ENCODE data around the gene EXOC3L2. TPM values are rescaled to one million over a fixed set of nuclear protein-coding genes. Genes with fewer than 3 reads are reported as not detected.

The EXOC3L2 gene
- total and polyA plus RNA-seq, 2 donors (not counting 3 experiments of a cell fraction or from before 2014, with no cell fraction given) = 0.66 to 1.8 TPM

DNA sequence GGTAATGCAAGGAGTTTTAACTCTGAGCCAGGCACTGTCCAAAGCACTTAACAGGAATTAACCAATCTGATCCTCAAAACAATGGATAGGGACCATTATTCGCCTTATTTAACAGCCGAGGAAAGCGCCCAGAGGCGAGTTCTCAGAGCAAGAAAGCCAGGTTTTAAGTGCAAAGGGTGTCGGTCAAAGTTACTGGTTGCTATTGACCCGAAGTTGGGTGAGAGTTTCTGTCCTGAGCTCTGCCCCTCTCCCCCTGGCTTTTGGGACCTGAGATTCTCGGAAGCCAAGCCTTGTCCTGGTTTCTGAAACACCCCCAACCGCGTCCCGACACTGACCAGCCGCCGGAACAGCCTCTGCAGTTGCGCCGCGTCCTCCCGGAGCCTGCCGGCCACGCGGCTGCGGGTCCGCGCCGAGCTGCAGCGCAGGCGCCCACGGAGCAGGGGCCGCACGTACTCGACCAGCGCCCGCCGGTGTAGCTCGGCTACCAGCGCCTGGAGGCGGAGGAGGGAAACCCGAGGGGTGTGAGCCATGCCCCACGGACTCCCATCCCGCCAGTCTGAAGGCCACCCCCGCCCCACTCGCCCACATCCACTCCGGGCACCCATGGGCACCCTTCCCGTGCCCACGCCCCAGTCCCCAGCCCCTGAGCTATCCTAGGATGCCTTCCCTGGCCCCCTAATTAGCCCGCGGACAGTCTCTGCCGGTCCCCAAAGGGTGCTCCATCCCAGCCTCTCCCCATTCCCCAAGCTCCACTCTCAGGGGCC, 27.8 kb downstream of the EXOC3L2 start:
- POLR2A ChIA-PET = no interaction called here
- Histone ChIP-seq H3K79me2 (ENCODE audit: control insufficient read depth, insufficient read depth, low read length) (no peaks in the 10 kb centered on the region), H3K36me3 (ENCODE audit: control insufficient read depth in 2 of 2, extremely low read depth in 1 of 2, insufficient read depth in 2 of 2, low read length in 2 of 2) (no peaks in the 10 kb centered on the region), H3K9ac (replicated peaks; ENCODE audit: extremely low read depth, insufficient read depth, low read length) (no peak overlapping the region), H3K9me1 (replicated peaks; ENCODE audit: control insufficient read depth, extremely low read depth, insufficient read depth, low read length) (no peaks in the 10 kb centered on the region), H3K27me3 (ENCODE audit: control insufficient read depth in 2 of 2, insufficient read depth in 2 of 2, low read length in 2 of 2) (no peaks in the 10 kb centered on the region), H3K9me3 (replicated peaks; ENCODE audit: control insufficient read depth, insufficient read depth, low read length) (no peaks in the 10 kb centered on the region), H2AFZ (ENCODE audit: low read depth, low read length) (no peak overlapping the region), H3K4me1 (ENCODE audit: control insufficient read depth, extremely low read depth, insufficient read depth, low read length) (peaks cover 18% of the 10 kb centered on the region), H3K4me3 (replicated peaks in 1 of 3; ENCODE audit: insufficient read depth in 1 of 3, low read depth in 1 of 3, low read length in 3 of 3) (no peak overlapping the region), H3K27ac (ENCODE audit: insufficient read depth, low read depth, low read length) (no peak overlapping the region), H4K20me1 (replicated peaks; ENCODE audit: control insufficient read depth, extremely low read depth, insufficient read depth, low read length) (no peaks in the 10 kb centered on the region), H3K4me2 (ENCODE audit: insufficient read depth, low read length) (no peak overlapping the region)
- DNase-seq (ENCODE audit: low read depth, low spot score) = no peak
- no TSS peak for BruUV-seq (replicated peaks)
- FAIRE-seq = no peak
- intact Hi-C loops (cut with micrococcal nuclease) (no loop called here), dilution Hi-C loops (cut with MboI; ENCODE audit: extremely low pct_ligation_motif_present, low sequenced_read_pairs) (no loop called here)
- no peak for TF ChIP-seq GATA2 (IDR thresholded peaks at IDR 0.05; ENCODE audit: insufficient read depth, insufficient read length, low read depth, low read length)
- CTCF ChIA-PET = interaction anchor here (0.6 kb wide), 1 partner anchor 31 kb away, joined by 4 read pairs; no protein-coding TSS in a partner anchor

DNA sequence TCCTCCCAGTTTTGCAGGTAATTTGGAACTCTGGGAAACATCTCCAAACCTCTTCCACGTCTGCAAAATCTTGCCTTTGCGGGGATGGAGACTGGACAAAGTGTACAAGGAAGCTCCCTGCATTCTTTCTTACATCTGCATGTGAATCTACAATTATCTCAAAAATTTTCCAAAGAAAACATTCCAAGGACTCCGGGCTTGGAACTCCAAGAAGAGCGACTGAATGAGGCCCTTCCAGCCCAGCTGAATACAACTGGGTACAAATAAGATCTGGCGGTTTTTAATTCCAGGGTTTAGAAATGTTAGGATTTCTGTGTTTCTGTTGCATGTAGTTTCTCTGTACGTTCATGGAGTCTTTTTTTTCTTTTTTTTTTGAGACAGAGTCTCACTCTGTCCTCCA, 28.5 kb downstream of the EXOC3L2 start:
- no TSS peak for BruUV-seq (replicated peaks)
- dilution Hi-C loops (cut with MboI; ENCODE audit: extremely low pct_ligation_motif_present, low sequenced_read_pairs) = no loop called here
- Histone ChIP-seq H3K4me2 (ENCODE audit: insufficient read depth, low read length) (no peak overlapping the region), H3K9me1 (replicated peaks; ENCODE audit: control insufficient read depth, extremely low read depth, insufficient read depth, low read length) (no peaks in the 10 kb centered on the region), H3K4me3 (replicated peaks in 1 of 3; ENCODE audit: insufficient read depth in 1 of 3, low read depth in 1 of 3, low read length in 3 of 3) (no peak overlapping the region), H3K9ac (replicated peaks; ENCODE audit: extremely low read depth, insufficient read depth, low read length) (no peak overlapping the region), H3K27ac (ENCODE audit: insufficient read depth, low read depth, low read length) (no peak overlapping the region), H3K36me3 (ENCODE audit: control insufficient read depth in 2 of 2, extremely low read depth in 1 of 2, insufficient read depth in 2 of 2, low read length in 2 of 2) (no peaks in the 10 kb centered on the region), H3K4me1 (ENCODE audit: control insufficient read depth, extremely low read depth, insufficient read depth, low read length) (peaks cover 25% of the 10 kb centered on the region), H3K27me3 (ENCODE audit: control insufficient read depth in 2 of 2, insufficient read depth in 2 of 2, low read length in 2 of 2) (no peaks in the 10 kb centered on the region), H3K9me3 (replicated peaks; ENCODE audit: control insufficient read depth, insufficient read depth, low read length) (no peaks in the 10 kb centered on the region), H4K20me1 (replicated peaks; ENCODE audit: control insufficient read depth, extremely low read depth, insufficient read depth, low read length) (no peaks in the 10 kb centered on the region), H2AFZ (ENCODE audit: low read depth, low read length) (no peak overlapping the region), H3K79me2 (ENCODE audit: control insufficient read depth, insufficient read depth, low read length) (no peaks in the 10 kb centered on the region)
- ChIA-PET POLR2A (no interaction called here), CTCF (interaction anchor here (0.6 kb wide), 1 partner anchor 30 kb away, joined by 4 read pairs; no protein-coding TSS in a partner anchor)
- DNase-seq (ENCODE audit: low read depth, low spot score) (peak; percentile 10), FAIRE-seq (no peak)
- intact Hi-C loops (cut with micrococcal nuclease) = no loop called here
- TF ChIP-seq POLR2A (IDR thresholded peaks at IDR 0.05; ENCODE audit: low read depth, low read length) (no peak), FOS (IDR thresholded peaks at IDR 0.05; ENCODE audit: borderline replicate concordance, insufficient read depth, low read length) (no peak), JUN (IDR thresholded peaks at IDR 0.05; ENCODE audit: borderline replicate concordance, insufficient read depth, insufficient read length, low read depth) (no peak), GATA2 (IDR thresholded peaks at IDR 0.05; ENCODE audit: insufficient read depth, insufficient read length, low read depth, low read length) (no peak), MYC (IDR thresholded peaks at IDR 0.05; ENCODE audit: low read depth, low read length) (no peak), EZH2 (IDR thresholded peaks at IDR 0.05; ENCODE audit: borderline replicate concordance, low read depth, low read length, severe bottlenecking) (no peak), POLR2AphosphoS5 (IDR thresholded peaks at IDR 0.05; ENCODE audit: insufficient read depth, low read depth, low read length) (no peak)
- TF ChIP-seq, protein P1, sequence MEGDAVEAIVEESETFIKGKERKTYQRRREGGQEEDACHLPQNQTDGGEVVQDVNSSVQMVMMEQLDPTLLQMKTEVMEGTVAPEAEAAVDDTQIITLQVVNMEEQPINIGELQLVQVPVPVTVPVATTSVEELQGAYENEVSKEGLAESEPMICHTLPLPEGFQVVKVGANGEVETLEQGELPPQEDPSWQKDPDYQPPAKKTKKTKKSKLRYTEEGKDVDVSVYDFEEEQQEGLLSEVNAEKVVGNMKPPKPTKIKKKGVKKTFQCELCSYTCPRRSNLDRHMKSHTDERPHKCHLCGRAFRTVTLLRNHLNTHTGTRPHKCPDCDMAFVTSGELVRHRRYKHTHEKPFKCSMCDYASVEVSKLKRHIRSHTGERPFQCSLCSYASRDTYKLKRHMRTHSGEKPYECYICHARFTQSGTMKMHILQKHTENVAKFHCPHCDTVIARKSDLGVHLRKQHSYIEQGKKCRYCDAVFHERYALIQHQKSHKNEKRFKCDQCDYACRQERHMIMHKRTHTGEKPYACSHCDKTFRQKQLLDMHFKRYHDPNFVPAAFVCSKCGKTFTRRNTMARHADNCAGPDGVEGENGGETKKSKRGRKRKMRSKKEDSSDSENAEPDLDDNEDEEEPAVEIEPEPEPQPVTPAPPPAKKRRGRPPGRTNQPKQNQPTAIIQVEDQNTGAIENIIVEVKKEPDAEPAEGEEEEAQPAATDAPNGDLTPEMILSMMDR (IDR thresholded peaks at IDR 0.05; ENCODE audit: extremely low read depth in 1 of 2, insufficient read depth in 1 of 2, low read depth in 1 of 2, low read length in 2 of 2) = no peak
- TF ChIP-seq, protein P2, sequence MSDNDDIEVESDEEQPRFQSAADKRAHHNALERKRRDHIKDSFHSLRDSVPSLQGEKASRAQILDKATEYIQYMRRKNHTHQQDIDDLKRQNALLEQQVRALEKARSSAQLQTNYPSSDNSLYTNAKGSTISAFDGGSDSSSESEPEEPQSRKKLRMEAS (IDR thresholded peaks at IDR 0.05; ENCODE audit: insufficient read depth, insufficient read length) = no peak
